DOHH2 (cell line): ENCODE results near the gene RFC4.
"Not testable (repeated sequence)": the region's sequence is repeated elsewhere in the genome, so short reads cannot be mapped to it uniquely, and the experiment has no call there.

ENCODE experiments used
- H3F3A ChIP-seq: fragments of 200-600 bp; sonication (generic), shearing (Covaris generic); 2 replicates; pipeline ENCODE4 v1.6.0; 2016; ENCODE audit warnings: antibody characterized with exemption, mild to moderate bottlenecking; ENCODE audit not compliant: control insufficient read depth, insufficient read depth
- H3K27ac ChIP-seq: fragments of 200-600 bp; sonication (generic); 2 replicates; pipeline ENCODE4 v1.5.1; 2014; ENCODE audit warnings: low read depth, mild to moderate bottlenecking, low read length, moderate library complexity
- H3K27me3 ChIP-seq: fragments of 200-600 bp; sonication (generic); 2 replicates; pipeline ENCODE4 v1.6.1; 2014; ENCODE audit warnings: mild to moderate bottlenecking, low read length, mixed read lengths; ENCODE audit not compliant: control insufficient read depth
- H3K36me3 ChIP-seq: fragments of 200-600 bp; sonication (generic); 2 replicates; pipeline ENCODE4 v1.6.1; 2014; ENCODE audit warnings: mild to moderate bottlenecking, low read length, moderate library complexity, mixed read lengths; ENCODE audit not compliant: control insufficient read depth
- H3K4me1 ChIP-seq: fragments of 200-600 bp; sonication (generic); 2 replicates; pipeline ENCODE4 v1.6.1; 2014; ENCODE audit warnings: mild to moderate bottlenecking, low read length, mixed read lengths; ENCODE audit not compliant: control insufficient read depth
- H3K4me2 ChIP-seq: fragments of 200-600 bp; sonication (generic); 2 replicates; pipeline ENCODE4 v1.6.0; 2014; ENCODE audit warnings: mild to moderate bottlenecking, low read length, moderate library complexity
- H3K4me3 ChIP-seq: fragments of 200-600 bp; sonication (generic); 2 replicates; pipeline ENCODE4 v1.5.1; 2014; ENCODE audit warnings: mild to moderate bottlenecking, low read length, mixed read lengths
- H3K79me2 ChIP-seq: fragments of 200-600 bp; sonication (generic); 2 replicates; pipeline ENCODE4 v1.6.1; 2014; ENCODE audit warnings: mild to moderate bottlenecking, low read length, mixed read lengths; ENCODE audit not compliant: control insufficient read depth
- H3K9me2 ChIP-seq: fragments of 200-600 bp; sonication (generic); replicated peaks from 2 replicates; pipeline ENCODE4 v1.6.1; 2014; ENCODE audit warnings: mild to moderate bottlenecking, low read length, mixed read lengths; ENCODE audit not compliant: control insufficient read depth
- H3K9me3 ChIP-seq: fragments of 200-600 bp; sonication (generic); 2 replicates; pipeline ENCODE4 v1.6.1; 2014; ENCODE audit warnings: antibody characterized with exemption, low read length, mixed read lengths; ENCODE audit not compliant: control insufficient read depth, insufficient read depth
- H4K20me1 ChIP-seq: fragments of 200-600 bp; sonication (generic); 2 replicates; pipeline ENCODE4 v1.6.0; 2014; ENCODE audit warnings: low read depth, mild to moderate bottlenecking, antibody characterized with exemption, low read length, moderate library complexity; ENCODE audit not compliant: control insufficient read depth, insufficient read depth
- CTCF ChIP-seq: fragments of 200-600 bp; sonication (generic); IDR thresholded peaks from one replicate; pipeline ENCODE4 v1.5.1; 2014; ENCODE audit warnings: antibody characterized with exemption, mild to moderate bottlenecking, low read depth, low read length; ENCODE audit not compliant: poor library complexity, severe bottlenecking
- EZH2phosphoT487 ChIP-seq: fragments of 200-600 bp; sonication (generic); IDR thresholded peaks from 2 replicates; pipeline ENCODE4 v1.6.1; 2017; ENCODE audit warnings: borderline replicate concordance, mild to moderate bottlenecking, antibody characterized with exemption, low read length, moderate library complexity, mixed read lengths

The RFC4 gene

GRCh38 chr3:186807231-186807630, 949 bp upstream of the RFC4 start:
- H3K9me3 ChIP-seq, result no peaks in the 10 kb centered on the region
- no peaks in the 10 kb centered on the region for H3K27me3 ChIP-seq
- peak overlapping the region; percentile 83 for H3K4me3 ChIP-seq
- TF ChIP-seq EZH2phosphoT487 (no peak), CTCF (no peak)
- H3K4me1 ChIP-seq, result peaks cover 26% of the 10 kb centered on the region
- no peaks in the 10 kb centered on the region for H3K9me2 ChIP-seq
- peaks cover 40% of the 10 kb centered on the region for H3K36me3 ChIP-seq
- H4K20me1 ChIP-seq, result no peaks in the 10 kb centered on the region
- 0 out of 2 replicates have a peak, but pooled peaks cover 6% of the 10 kb centered on the region for H3F3A ChIP-seq
- H3K79me2 ChIP-seq, result peaks cover 51% of the 10 kb centered on the region
- H3K27ac ChIP-seq, result peak overlapping the region; percentile 64
- H3K4me2 ChIP-seq, result peak overlapping the region; percentile 86

GRCh38 chr3:186803447-186803846, 2.8 kb downstream of the RFC4 start:
- H3K27ac ChIP-seq, H4K20me1 ChIP-seq, H3K4me2 ChIP-seq, H3K4me3 ChIP-seq, H3K9me3 ChIP-seq, H3K27me3 ChIP-seq, H3K9me2 ChIP-seq, H3F3A ChIP-seq: not testable (repeated sequence)
- Histone ChIP-seq H3K4me1 (peaks cover 33% of the 10 kb centered on the region), H3K36me3 (peaks cover 71% of the 10 kb centered on the region), H3K79me2 (peaks cover 76% of the 10 kb centered on the region)

GRCh38 chr3:186802701-186803100, 3.6 kb downstream of the RFC4 start:
- Histone ChIP-seq H3K4me3 (no peak overlapping the region), H3K27me3 (no peaks in the 10 kb centered on the region), H3K79me2 (peaks cover 83% of the 10 kb centered on the region), H3K27ac (no peak overlapping the region), H3K9me3 (no peaks in the 10 kb centered on the region), H3F3A (peaks cover 2% of the 10 kb centered on the region), H3K4me2 (0 out of 2 replicates have a peak overlapping the region, but pooled peaks have one; percentile 5), H3K36me3 (peaks cover 79% of the 10 kb centered on the region), H3K9me2 (no peaks in the 10 kb centered on the region), H3K4me1 (peaks cover 33% of the 10 kb centered on the region), H4K20me1 (no peaks in the 10 kb centered on the region)
- no peak for TF ChIP-seq EZH2phosphoT487
- no peak for TF ChIP-seq CTCF

- Histone ChIP-seq H3K4me2 (no peak overlapping the region), H3K4me1 (peaks cover 20% of the 10 kb centered on the region), H3K79me2 (peaks cover 72% of the 10 kb centered on the region), H3K27ac (no peak overlapping the region), H3F3A (peaks cover 11% of the 10 kb centered on the region), H4K20me1 (no peaks in the 10 kb centered on the region), H3K9me3 (no peaks in the 10 kb centered on the region), H3K4me3 (no peak overlapping the region), H3K36me3 (peaks cover 89% of the 10 kb centered on the region), H3K9me2 (no peaks in the 10 kb centered on the region), H3K27me3 (no peaks in the 10 kb centered on the region)
- TF ChIP-seq EZH2phosphoT487, result no peak
- no peak for TF ChIP-seq CTCF
Measured at GRCh38 chr3:186800285-186800684, 6.0 kb downstream of the RFC4 start.
